K562 (cell line): ENCODE results near the gene DNAJC18. TPM values are rescaled to one million over a fixed set of nuclear protein-coding genes. Genes with fewer than 3 reads are reported as not detected.

Experiments used
- E2F3 ChIP-seq: fragments of 250-450 bp; sonication (Bioruptor Pico); IDR thresholded peaks from 2 replicates; pipeline ENCODE4 v1.4.0; 2020; ENCODE audit warnings: mild to moderate bottlenecking
- FOXJ3 ChIP-seq: sonication (generic); formaldehyde crosslinking; IDR thresholded peaks from 2 replicates; pipeline ENCODE4 v1.4.0; 2020; ENCODE audit warnings: mild to moderate bottlenecking, missing genetic modification reagents
- HES1 ChIP-seq: fragments of 450-650 bp; IDR thresholded peaks from 2 replicates; pipeline ENCODE4 v1.6.1; 2016; ENCODE audit warnings: low read depth, mild to moderate bottlenecking, moderate library complexity
- HMBOX1 ChIP-seq: sonication (generic); IDR thresholded peaks from 2 replicates; pipeline ENCODE4 v1.6.1; 2016
- NFIX ChIP-seq: fragments of 250-450 bp; sonication (Bioruptor Pico); IDR thresholded peaks from 2 replicates; pipeline ENCODE4 v1.4.0; 2020; ENCODE audit warnings: low read depth, mild to moderate bottlenecking, moderate library complexity
- PCBP1 ChIP-seq: fragments of 200-400 bp; formaldehyde crosslinking; IDR thresholded peaks from 2 replicates; pipeline ENCODE4 v1.6.1; 2018; ENCODE audit warnings: mild to moderate bottlenecking, low read depth, low read length; ENCODE audit not compliant: poor library complexity, severe bottlenecking
- PYGO2 ChIP-seq: fragments of 450-650 bp; IDR thresholded peaks from 2 replicates; pipeline ENCODE4 v1.6.1; 2016; ENCODE audit warnings: mild to moderate bottlenecking, missing genetic modification characterization, moderate library complexity, missing compliant biosample characterization
- RBM39 ChIP-seq: fragments of 200-400 bp; formaldehyde crosslinking; optimal IDR thresholded peaks from 2 replicates; pipeline ENCODE3; 2018; ENCODE audit warnings: low read depth, low read length
- TAL1 ChIP-seq: fragments of 450-650 bp; IDR thresholded peaks from 2 replicates; pipeline ENCODE4 v1.6.1; 2016; ENCODE audit warnings: mild to moderate bottlenecking
- ZNF23 ChIP-seq: fragments of 250-450 bp; sonication (Bioruptor Pico); IDR thresholded peaks from 2 replicates; pipeline ENCODE4 v1.4.0; 2020; ENCODE audit warnings: mild to moderate bottlenecking
- ZNF518B ChIP-seq: fragments of 250-450 bp; sonication (Bioruptor Pico); IDR thresholded peaks from 2 replicates; pipeline ENCODE4 v1.5.0; 2021; ENCODE audit warnings: mild to moderate bottlenecking, moderate library complexity
- ZNF644 ChIP-seq: fragments of 200-800 bp; sonication (Bioruptor generic); IDR thresholded peaks from 2 replicates; pipeline ENCODE4 v1.6.1; 2016; ENCODE audit warnings: low read depth, missing genetic modification characterization, missing compliant biosample characterization
- polyA plus RNA-seq, 8 experiments: library from polyadenylated mRNA; depleted of rRNA in 4 of 8; stranded (reverse) in 5 of 8; unstranded in 3 of 8; fragments of >200 nt; fragmentation: Nextera tagmentation in 2 of 8; fragmentation: Illumina TruSeq in 1 of 8; extraction: Ambion mirVana in 2 of 8; extraction: Trizol in 1 of 8; gene quantifications; 2 replicates each; pipeline versions ENCODE4 v1.2.1 to v1.2.3, GENCODE V29; 2011 to 2014; ENCODE audit warnings: inconsistent platforms in 1 of 8, missing spikeins in 1 of 8
- total RNA-seq, 7 experiments: library from RNA; depleted of rRNA in 6 of 7; stranded (reverse); fragments of >200 nt in 6 of 7; fragmentation: Illumina TruSeq in 2 of 7; extraction: Trizol in 2 of 7; gene quantifications; 2 replicates each; pipeline versions ENCODE4 v1.2.1 to v1.2.3, GENCODE V29; 2011 to 2021; ENCODE audit warnings: low replicate concordance in 1 of 7
- TF ChIP-seq, protein P1 (sequence below), 2 experiments: fragments of 200-800 bp in 1 of 2; sonication (Bioruptor generic) in 1 of 2; sonication (generic) in 1 of 2; formaldehyde crosslinking in 1 of 2; IDR thresholded peaks in 1 of 2; conservative IDR thresholded peaks in 1 of 2; 2 replicates each; pipeline versions ENCODE4 v1.5.0 to v1.6.1; 2016 to 2020; ENCODE audit warnings: missing compliant biosample characterization in 1 of 2, missing genetic modification characterization in 1 of 2, missing genetic modification reagents in 1 of 2
- TF ChIP-seq, protein P2 (sequence below): conservative IDR thresholded peaks from 2 replicates; pipeline ENCODE4 v1.6.1; 2011; ENCODE audit warnings: low read depth, mild to moderate bottlenecking, low read length; ENCODE audit not compliant: control insufficient read depth
- TF ChIP-seq, protein P3 (sequence below): fragments of 250-450 bp; sonication (Bioruptor Pico); IDR thresholded peaks from 2 replicates; pipeline ENCODE4 v1.5.0; 2020; ENCODE audit warnings: mild to moderate bottlenecking, borderline replicate concordance

The DNAJC18 gene
- total and polyA plus RNA-seq, 9 of the 15 experiments (the other 6 are each of a cell fraction or from before 2014, with no cell fraction given) = 1.5 to 13.3 (median 7.5) TPM

DNA sequence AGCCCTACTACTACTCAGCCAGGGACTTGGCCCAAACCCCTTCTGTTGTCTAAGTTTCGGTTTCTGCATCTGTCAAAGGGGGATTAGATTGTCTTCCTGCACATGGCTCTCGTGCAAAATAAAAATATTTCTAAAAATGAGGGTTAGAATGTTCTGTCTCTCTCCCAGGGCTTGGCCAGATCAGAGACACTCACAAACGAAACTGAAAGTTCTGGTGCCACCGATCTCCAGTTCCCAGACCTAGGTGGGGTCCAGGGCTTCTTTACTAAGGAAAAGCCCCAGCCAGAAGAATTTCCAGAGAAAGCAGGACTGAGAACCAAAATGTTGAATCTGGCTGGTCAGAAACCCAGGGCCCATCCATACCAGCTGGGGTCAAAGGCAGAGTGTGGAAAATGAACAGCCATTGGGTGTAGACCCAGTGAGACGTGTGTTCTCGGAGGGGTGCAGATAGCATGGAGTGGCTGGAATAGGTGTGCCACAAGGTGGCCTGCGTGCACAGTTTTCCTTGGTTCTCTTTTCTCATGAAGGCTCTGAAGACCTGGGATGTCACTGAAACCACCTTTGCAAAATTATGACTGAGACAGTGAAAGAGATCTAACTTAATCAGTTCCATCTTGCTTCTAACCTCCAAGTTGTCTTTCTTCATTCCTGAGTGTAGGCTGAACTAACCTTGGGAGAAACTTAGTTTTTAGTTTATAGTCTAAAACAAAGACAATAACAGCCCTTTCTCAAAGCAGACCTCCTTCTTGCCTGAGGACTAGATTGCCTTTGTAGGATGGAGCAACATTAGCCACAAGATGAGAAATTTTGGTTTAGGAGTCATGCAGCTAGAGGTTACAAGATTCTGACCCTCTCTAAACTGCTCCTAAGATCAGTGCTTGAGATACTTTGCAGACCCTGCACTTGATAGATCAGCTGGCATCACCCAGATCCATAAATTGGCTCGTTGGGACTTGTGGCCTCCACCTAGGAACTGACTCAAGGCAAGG, 54.0 kb downstream of the DNAJC18 start (continued):
- no peak for TF ChIP-seq ZNF518B (CRISPR knock-in tag)
- 0 out of 2 replicates have a peak, but pooled peaks have one; percentile 48 for TF ChIP-seq ZNF644 (tag)
- TF ChIP-seq, protein P1, sequence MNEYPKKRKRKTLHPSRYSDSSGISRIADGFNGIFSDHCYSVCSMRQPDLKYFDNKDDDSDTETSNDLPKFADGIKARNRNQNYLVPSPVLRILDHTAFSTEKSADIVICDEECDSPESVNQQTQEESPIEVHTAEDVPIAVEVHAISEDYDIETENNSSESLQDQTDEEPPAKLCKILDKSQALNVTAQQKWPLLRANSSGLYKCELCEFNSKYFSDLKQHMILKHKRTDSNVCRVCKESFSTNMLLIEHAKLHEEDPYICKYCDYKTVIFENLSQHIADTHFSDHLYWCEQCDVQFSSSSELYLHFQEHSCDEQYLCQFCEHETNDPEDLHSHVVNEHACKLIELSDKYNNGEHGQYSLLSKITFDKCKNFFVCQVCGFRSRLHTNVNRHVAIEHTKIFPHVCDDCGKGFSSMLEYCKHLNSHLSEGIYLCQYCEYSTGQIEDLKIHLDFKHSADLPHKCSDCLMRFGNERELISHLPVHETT (CRISPR knock-in tag; conservative IDR thresholded peaks at IDR 0.05 in 1 of 2, IDR thresholded peaks at IDR 0.05 in 1 of 2) = 0 out of 4 replicates have a peak, but pooled peaks of 1 of the 2 experiments have one; percentile 22
- no peak for TF ChIP-seq FOXJ3 (CRISPR knock-in tag)
- TF ChIP-seq ZNF23 (CRISPR knock-in tag) = no peak
- TF ChIP-seq E2F3 (CRISPR knock-in tag) = no peak
- no peak for TF ChIP-seq RBM39
- no peak for TF ChIP-seq PCBP1
- TF ChIP-seq NFIX (CRISPR knock-in tag) = no peak
- TF ChIP-seq PYGO2 (tag) = peak; percentile 40; the same call in 1 of the 2 replicates
- TF ChIP-seq, protein P2, sequence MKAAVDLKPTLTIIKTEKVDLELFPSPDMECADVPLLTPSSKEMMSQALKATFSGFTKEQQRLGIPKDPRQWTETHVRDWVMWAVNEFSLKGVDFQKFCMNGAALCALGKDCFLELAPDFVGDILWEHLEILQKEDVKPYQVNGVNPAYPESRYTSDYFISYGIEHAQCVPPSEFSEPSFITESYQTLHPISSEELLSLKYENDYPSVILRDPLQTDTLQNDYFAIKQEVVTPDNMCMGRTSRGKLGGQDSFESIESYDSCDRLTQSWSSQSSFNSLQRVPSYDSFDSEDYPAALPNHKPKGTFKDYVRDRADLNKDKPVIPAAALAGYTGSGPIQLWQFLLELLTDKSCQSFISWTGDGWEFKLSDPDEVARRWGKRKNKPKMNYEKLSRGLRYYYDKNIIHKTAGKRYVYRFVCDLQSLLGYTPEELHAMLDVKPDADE = no peak
- TF ChIP-seq HES1 = 0 out of 2 replicates have a peak, but pooled peaks have one; percentile 5
- TF ChIP-seq TAL1 = no peak
- TF ChIP-seq HMBOX1 = no peak
- TF ChIP-seq, protein P3, sequence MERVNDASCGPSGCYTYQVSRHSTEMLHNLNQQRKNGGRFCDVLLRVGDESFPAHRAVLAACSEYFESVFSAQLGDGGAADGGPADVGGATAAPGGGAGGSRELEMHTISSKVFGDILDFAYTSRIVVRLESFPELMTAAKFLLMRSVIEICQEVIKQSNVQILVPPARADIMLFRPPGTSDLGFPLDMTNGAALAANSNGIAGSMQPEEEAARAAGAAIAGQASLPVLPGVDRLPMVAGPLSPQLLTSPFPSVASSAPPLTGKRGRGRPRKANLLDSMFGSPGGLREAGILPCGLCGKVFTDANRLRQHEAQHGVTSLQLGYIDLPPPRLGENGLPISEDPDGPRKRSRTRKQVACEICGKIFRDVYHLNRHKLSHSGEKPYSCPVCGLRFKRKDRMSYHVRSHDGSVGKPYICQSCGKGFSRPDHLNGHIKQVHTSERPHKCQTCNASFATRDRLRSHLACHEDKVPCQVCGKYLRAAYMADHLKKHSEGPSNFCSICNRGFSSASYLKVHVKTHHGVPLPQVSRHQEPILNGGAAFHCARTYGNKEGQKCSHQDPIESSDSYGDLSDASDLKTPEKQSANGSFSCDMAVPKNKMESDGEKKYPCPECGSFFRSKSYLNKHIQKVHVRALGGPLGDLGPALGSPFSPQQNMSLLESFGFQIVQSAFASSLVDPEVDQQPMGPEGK = no peak
